ENCODE data around the gene SMPD4. TPM values are rescaled to one million over a fixed set of nuclear protein-coding genes. Genes with fewer than 3 reads are reported as not detected.
"Not testable (repeated sequence)": the region's sequence is repeated elsewhere in the genome, so short reads cannot be mapped to it uniquely, and the experiment has no call there.

SMPD4 gene
- total and polyA plus RNA-seq, 2 of the 8 experiments (the other 6 are each of a cell fraction or from before 2014, with no cell fraction given), result 102 to 106 TPM

GRCh38 chr2:130192451-130192850 lies 11.0 kb upstream of the SMPD4 start:
- H2BK5ac ChIP-seq (ENCODE audit: low read depth, low read length); H4K8ac ChIP-seq (ENCODE audit: extremely low read depth, insufficient read depth, low read length); H3K9ac ChIP-seq (replicated peaks in 1 of 4; ENCODE audit: extremely low read depth in 1 of 4, low read depth in 3 of 4, low read length in 3 of 4); H4K20me1 ChIP-seq (replicated peaks in 1 of 2; ENCODE audit: control insufficient read depth in 1 of 2, insufficient read depth in 2 of 2, low read length in 2 of 2); H3K4ac ChIP-seq (replicated peaks; ENCODE audit: insufficient read length, low read depth, low read length); H4K5ac ChIP-seq (ENCODE audit: insufficient read length, low read depth, low read length); H3K4me1 ChIP-seq (replicated peaks in 1 of 4; ENCODE audit: control insufficient read depth in 3 of 4, insufficient read depth in 4 of 4, low read length in 3 of 4); H3K36me3 ChIP-seq (ENCODE audit: control insufficient read depth in 2 of 4, insufficient read depth in 4 of 4, low read length in 3 of 4); H3K27ac ChIP-seq (ENCODE audit: low read depth, low read length); H3K4me2 ChIP-seq (ENCODE audit: insufficient read depth in 1 of 2, low read depth in 2 of 2, low read length in 2 of 2); H3K27me3 ChIP-seq (replicated peaks in 1 of 4; ENCODE audit: control insufficient read depth in 3 of 4, extremely low read depth in 1 of 4, insufficient read depth in 3 of 4, low read length in 3 of 4); H2AK5ac ChIP-seq (ENCODE audit: low read depth, low read length); H3K79me2 ChIP-seq (ENCODE audit: control insufficient read depth in 1 of 2, insufficient read depth in 2 of 2, low read length in 2 of 2); H2BK15ac ChIP-seq (ENCODE audit: low read length); H2AFZ ChIP-seq (ENCODE audit: low read length); H3K23ac ChIP-seq (ENCODE audit: insufficient read length); H2BK120ac ChIP-seq (replicated peaks; ENCODE audit: low read depth, low read length); H2BK20ac ChIP-seq (ENCODE audit: low read length); H3K23me2 ChIP-seq (ENCODE audit: low read depth, low read length); H3K18ac ChIP-seq (ENCODE audit: extremely low read depth, low read length); H3K79me1 ChIP-seq (ENCODE audit: low read depth, low read length); DNase-seq (ENCODE audit: low read depth in 1 of 2, low spot score in 2 of 2); H3K56ac ChIP-seq (replicated peaks; ENCODE audit: insufficient read length, low read depth, low read length); FAIRE-seq; H3K14ac ChIP-seq (ENCODE audit: insufficient read length); CTCF ChIA-PET (ENCODE audit: partially characterized antibody); H3K9me3 ChIP-seq (ENCODE audit: insufficient read depth in 2 of 2, low read depth in 1 of 2, low read length in 1 of 2); H2BK12ac ChIP-seq (ENCODE audit: low read depth, low read length); H3K4me3 ChIP-seq (ENCODE audit: extremely low read depth in 1 of 4, insufficient read depth in 2 of 4, low read depth in 3 of 4, low read length in 4 of 4); H4K91ac ChIP-seq (replicated peaks; ENCODE audit: insufficient read length, low read length): not testable (repeated sequence)
- WGBS, 2 experiments (ENCODE audit: extremely low coverage in 1 of 2, insufficient coverage in 1 of 2, insufficient read length in 1 of 2, insufficient replicate concordance in 2 of 2, low coverage in 1 of 2, low lambda C conversion rate in 2 of 2, missing lambda C conversion rate in 1 of 2), result 96% methylated on average over 3 of the region's 3 CpGs; no CpG with 5 or more reads in 1 of the 2 experiments
- POLR2A ChIA-PET (ENCODE audit: partially characterized antibody), result interaction anchor here (1.1 kb wide), 1 partner anchor 12 kb away, joined by 3 read pairs; no protein-coding TSS in a partner anchor

GRCh38 chr2:130191319-130191718 lies 9.9 kb upstream of the SMPD4 start:
- FAIRE-seq, result not testable (repeated sequence)

More at GRCh38 chr2:130191319-130191718, 9.9 kb upstream of the SMPD4 start:
- H4K5ac ChIP-seq (ENCODE audit: insufficient read length, low read depth, low read length); H3K79me1 ChIP-seq (ENCODE audit: low read depth, low read length); H3K9ac ChIP-seq (replicated peaks in 1 of 4; ENCODE audit: extremely low read depth in 1 of 4, low read depth in 3 of 4, low read length in 3 of 4); H3K4me2 ChIP-seq (ENCODE audit: insufficient read depth in 1 of 2, low read depth in 2 of 2, low read length in 2 of 2); H3K36me3 ChIP-seq (ENCODE audit: control insufficient read depth in 2 of 4, insufficient read depth in 4 of 4, low read length in 3 of 4); DNase-seq (ENCODE audit: low read depth in 1 of 2, low spot score in 2 of 2); H2BK20ac ChIP-seq (ENCODE audit: low read length); H2AK5ac ChIP-seq (ENCODE audit: low read depth, low read length); H4K20me1 ChIP-seq (replicated peaks in 1 of 2; ENCODE audit: control insufficient read depth in 1 of 2, insufficient read depth in 2 of 2, low read length in 2 of 2); H2BK12ac ChIP-seq (ENCODE audit: low read depth, low read length); H3K18ac ChIP-seq (ENCODE audit: extremely low read depth, low read length); POLR2A ChIA-PET (ENCODE audit: partially characterized antibody); H3K4ac ChIP-seq (replicated peaks; ENCODE audit: insufficient read length, low read depth, low read length); H4K8ac ChIP-seq (ENCODE audit: extremely low read depth, insufficient read depth, low read length); H3K23ac ChIP-seq (ENCODE audit: insufficient read length); H3K79me2 ChIP-seq (ENCODE audit: control insufficient read depth in 1 of 2, insufficient read depth in 2 of 2, low read length in 2 of 2); H2BK15ac ChIP-seq (ENCODE audit: low read length); H3K4me3 ChIP-seq (ENCODE audit: extremely low read depth in 1 of 4, insufficient read depth in 2 of 4, low read depth in 3 of 4, low read length in 4 of 4); H2BK5ac ChIP-seq (ENCODE audit: low read depth, low read length); H3K14ac ChIP-seq (ENCODE audit: insufficient read length); H3K27me3 ChIP-seq (replicated peaks in 1 of 4; ENCODE audit: control insufficient read depth in 3 of 4, extremely low read depth in 1 of 4, insufficient read depth in 3 of 4, low read length in 3 of 4); H3K56ac ChIP-seq (replicated peaks; ENCODE audit: insufficient read length, low read depth, low read length); H3K4me1 ChIP-seq (replicated peaks in 1 of 4; ENCODE audit: control insufficient read depth in 3 of 4, insufficient read depth in 4 of 4, low read length in 3 of 4); H2BK120ac ChIP-seq (replicated peaks; ENCODE audit: low read depth, low read length); H3K9me3 ChIP-seq (ENCODE audit: insufficient read depth in 2 of 2, low read depth in 1 of 2, low read length in 1 of 2); H2AFZ ChIP-seq (ENCODE audit: low read length); H3K23me2 ChIP-seq (ENCODE audit: low read depth, low read length); H3K27ac ChIP-seq (ENCODE audit: low read depth, low read length); H4K91ac ChIP-seq (replicated peaks; ENCODE audit: insufficient read length, low read length): not testable (repeated sequence)
- CTCF ChIA-PET (ENCODE audit: partially characterized antibody), result interaction anchor here (1.2 kb wide), 1 partner anchor 10 kb away, joined by 3 read pairs; the partner anchor contains the start of gene SMPD4
- WGBS, 2 experiments (ENCODE audit: extremely low coverage in 1 of 2, insufficient coverage in 1 of 2, insufficient read length in 1 of 2, insufficient replicate concordance in 2 of 2, low coverage in 1 of 2, low lambda C conversion rate in 2 of 2, missing lambda C conversion rate in 1 of 2), result 88% methylated on average over 5 of the region's 6 CpGs; no CpG with 5 or more reads in 1 of the 2 experiments
